H9 (cell line): ENCODE measurements around the gene CCDC138. TPM values are rescaled to one million over a fixed set of nuclear protein-coding genes. Genes with fewer than 3 reads are reported as not detected.

Source experiments
- DNase-seq: peaks from one replicate; pipeline ENCODE4 v3.0.0-alpha.2; 2017
- H2AFZ ChIP-seq: one replicate; pipeline ENCODE4 v1.6.1; 2013; ENCODE audit warnings: mild to moderate bottlenecking, low read length, control low read depth, moderate library complexity
- H2AK5ac ChIP-seq: 2 replicates; pipeline ENCODE4 v1.6.1; 2013; ENCODE audit warnings: low read length, control low read depth, mixed read lengths; ENCODE audit not compliant: insufficient read length
- H2BK120ac ChIP-seq: one replicate; pipeline ENCODE4 v1.6.1; 2013; ENCODE audit warnings: low read depth, mild to moderate bottlenecking, low read length, control low read depth, inconsistent platforms; ENCODE audit not compliant: poor library complexity, severe bottlenecking
- H2BK12ac ChIP-seq: 2 replicates; pipeline ENCODE4 v1.6.1; 2013; ENCODE audit warnings: low read length, control low read depth, mixed read lengths, low read depth; ENCODE audit not compliant: insufficient read length
- H2BK15ac ChIP-seq: 2 replicates; pipeline ENCODE4 v1.6.1; 2013; ENCODE audit warnings: low read depth, low read length, control low read depth
- H2BK20ac ChIP-seq: one replicate; pipeline ENCODE4 v1.6.1; 2013; ENCODE audit warnings: low read depth, mild to moderate bottlenecking, low read length, control low read depth, inconsistent platforms; ENCODE audit not compliant: poor library complexity, severe bottlenecking
- H2BK5ac ChIP-seq: 2 replicates; pipeline ENCODE4 v1.6.1; 2013; ENCODE audit warnings: low read length, control low read depth, mixed read lengths; ENCODE audit not compliant: insufficient read length
- H3K14ac ChIP-seq: 2 replicates; pipeline ENCODE4 v1.6.1; 2013; ENCODE audit warnings: low read length, control low read depth; ENCODE audit not compliant: insufficient read depth
- H3K18ac ChIP-seq: 2 replicates; pipeline ENCODE4 v1.6.1; 2013; ENCODE audit warnings: low read depth, mild to moderate bottlenecking, mixed read lengths, low read length, control low read depth; ENCODE audit not compliant: insufficient read length
- H3K23ac ChIP-seq: 2 replicates; pipeline ENCODE4 v1.6.1; 2013; ENCODE audit warnings: low read length, control low read depth, mixed read lengths, low read depth; ENCODE audit not compliant: insufficient read length
- H3K23me2 ChIP-seq: 2 replicates; pipeline ENCODE4 v1.6.1; 2013; ENCODE audit warnings: low read depth, mild to moderate bottlenecking, mixed read lengths, low read length, control low read depth; ENCODE audit not compliant: insufficient read length, poor library complexity, severe bottlenecking
- H3K27ac ChIP-seq: 2 replicates; pipeline ENCODE4 v1.5.1; 2013; ENCODE audit warnings: low read length, control low read depth, mixed read lengths, low read depth; ENCODE audit not compliant: insufficient read length
- H3K27me3 ChIP-seq: 2 replicates; pipeline ENCODE4 v1.6.1; 2013; ENCODE audit warnings: low read length, control low read depth, inconsistent platforms; ENCODE audit not compliant: insufficient read depth
- H3K4ac ChIP-seq: 2 replicates; pipeline ENCODE4 v1.6.1; 2013; ENCODE audit warnings: low read depth, mild to moderate bottlenecking, control low read depth, inconsistent platforms, low read length, moderate library complexity
- H3K4me1 ChIP-seq: 2 replicates; pipeline ENCODE4 v1.6.1; 2013; ENCODE audit warnings: low read length, control low read depth, inconsistent platforms; ENCODE audit not compliant: insufficient read depth
- H3K4me2 ChIP-seq: 2 replicates; pipeline ENCODE4 v1.6.1; 2013; ENCODE audit warnings: low read length, control low read depth, mixed read lengths; ENCODE audit not compliant: insufficient read length, insufficient read depth
- H3K56ac ChIP-seq: 2 replicates; pipeline ENCODE4 v1.6.1; 2013; ENCODE audit warnings: low read depth, mild to moderate bottlenecking, mixed read lengths, low read length, control low read depth; ENCODE audit not compliant: insufficient read length
- H3K79me1 ChIP-seq: 2 replicates; pipeline ENCODE4 v1.6.1; 2013; ENCODE audit warnings: low read depth, mild to moderate bottlenecking, moderate library complexity, low read length, control low read depth, inconsistent platforms; ENCODE audit not compliant: insufficient read depth, poor library complexity, severe bottlenecking
- H3K79me2 ChIP-seq: 2 replicates; pipeline ENCODE4 v1.6.1; 2013; ENCODE audit warnings: low read length, control low read depth, inconsistent platforms; ENCODE audit not compliant: insufficient read depth
- H3K9ac ChIP-seq: 2 replicates; pipeline ENCODE4 v1.6.1; 2013; ENCODE audit warnings: low read length, control low read depth, mixed read lengths; ENCODE audit not compliant: insufficient read length; ENCODE audit errors: extremely low read depth
- H3K9me3 ChIP-seq: one replicate; pipeline ENCODE4 v1.6.1; 2013; ENCODE audit warnings: low read depth, low read length, inconsistent platforms; ENCODE audit not compliant: control insufficient read depth
- H3T11ph ChIP-seq: one replicate; pipeline ENCODE4 v1.6.1; 2013; ENCODE audit warnings: mild to moderate bottlenecking, low read length, control low read depth, inconsistent platforms
- H4K20me1 ChIP-seq: one replicate; pipeline ENCODE4 v1.6.1; 2013; ENCODE audit not compliant: control insufficient read depth, insufficient read length, insufficient read depth
- H4K5ac ChIP-seq: 2 replicates; pipeline ENCODE4 v1.6.1; 2013; ENCODE audit warnings: low read depth, mild to moderate bottlenecking, mixed read lengths, low read length, control low read depth; ENCODE audit not compliant: insufficient read length
- H4K8ac ChIP-seq: replicated peaks from 2 replicates; pipeline ENCODE4 v1.6.1; 2013; ENCODE audit warnings: low read length, control low read depth, mixed read lengths, low read depth; ENCODE audit not compliant: insufficient read length
- H4K91ac ChIP-seq: 2 replicates; pipeline ENCODE4 v1.6.1; 2013; ENCODE audit warnings: low read depth, mild to moderate bottlenecking, moderate library complexity, mixed read lengths, low read length, control low read depth; ENCODE audit not compliant: insufficient read length
- H3K27ac Mint-ChIP-seq, 3 experiments: 2 replicates in 2 of 3; 3 replicates in 1 of 3; pipeline ENCODE4 v1.8.0; 2020 to 2021; ENCODE audit warnings: mixed read lengths in 3 of 3, mild to moderate bottlenecking in 1 of 3, moderate library complexity in 1 of 3
- H3K27me3 Mint-ChIP-seq: 2 replicates; pipeline ENCODE4 v1.8.0; 2021; ENCODE audit warnings: low read depth, mild to moderate bottlenecking, moderate library complexity, mixed read lengths
- H3K36me3 Mint-ChIP-seq, 3 experiments: 2 replicates in 2 of 3; 3 replicates in 1 of 3; pipeline ENCODE4 v1.8.0; 2020 to 2021; ENCODE audit warnings: low read depth in 3 of 3, mixed read lengths in 3 of 3; ENCODE audit not compliant: insufficient read depth in 1 of 3
- H3K4me1 Mint-ChIP-seq, 2 experiments: 2 replicates each; pipeline ENCODE4 v1.8.0; 2020; ENCODE audit warnings: mixed read lengths in 2 of 2
- H3K4me3 Mint-ChIP-seq, 2 experiments: 2 replicates in 1 of 2; 3 replicates in 1 of 2; pipeline ENCODE4 v1.8.0; 2020 to 2021; ENCODE audit warnings: mild to moderate bottlenecking in 2 of 2, mixed read lengths in 2 of 2, moderate library complexity in 1 of 2
- H3K9me3 Mint-ChIP-seq, 2 experiments: 2 replicates in 1 of 2; 3 replicates in 1 of 2; pipeline ENCODE4 v1.8.0; 2020; ENCODE audit warnings: mild to moderate bottlenecking in 2 of 2, mixed read lengths in 2 of 2, moderate library complexity in 1 of 2
- CTCF ChIP-seq: fragments of 200-600 bp; sonication (generic); conservative IDR thresholded peaks from 3 replicates; pipeline ENCODE4 v1.8.0; 2021; ENCODE audit warnings: antibody characterized with exemption, mild to moderate bottlenecking
- WGBS: extraction: QIAGEN DNeasy Blood & Tissue Kit; methylation state at CpG from one replicate; pipeline ENCODE4 v1.1.7; 2013; ENCODE audit warnings: missing lambda C conversion rate, low lambda C conversion rate, mixed read lengths; ENCODE audit not compliant: insufficient read length; ENCODE audit errors: extremely low coverage; 5-methylcytosine and 5-hydroxymethylcytosine counted together
- total RNA-seq: library from RNA; stranded (reverse); gene quantifications from 2 replicates; pipeline ENCODE4 v1.2.1, GENCODE V29; 2021

The CCDC138 gene
- total RNA-seq, 1 experiment from 2014 or later = 32.7 TPM

GRCh38 chr2:108847000-108847399 is 60.4 kb downstream of the CCDC138 start:
- H3K23ac ChIP-seq = no peak overlapping the region
- no peaks in the 10 kb centered on the region for H3K23me2 ChIP-seq
- H3K27me3 ChIP-seq = no peaks in the 10 kb centered on the region
- H2BK5ac ChIP-seq = no peak overlapping the region
- no peak overlapping the region for H3K27ac Mint-ChIP-seq
- no peak overlapping the region for H3T11ph ChIP-seq
- no peak overlapping the region for H4K8ac ChIP-seq
- no peaks in the 10 kb centered on the region for H3K9me3 ChIP-seq
- H3K14ac ChIP-seq = no peak overlapping the region
- no peak overlapping the region for H2AK5ac ChIP-seq
- H3K79me1 ChIP-seq = no peaks in the 10 kb centered on the region
- no peak for TF ChIP-seq CTCF
- no peak overlapping the region for H3K4me2 ChIP-seq
- H2BK15ac ChIP-seq = no peak overlapping the region
- H2BK120ac ChIP-seq = no peak overlapping the region
- H3K27me3 Mint-ChIP-seq = no peaks in the 10 kb centered on the region
- H3K9ac ChIP-seq = no peak overlapping the region
- H3K36me3 Mint-ChIP-seq = peaks cover 28 to 66% (median 45%) of the 10 kb centered on the region in 3 experiments; a peak in 6 of 7 replicates
- H3K56ac ChIP-seq = no peak overlapping the region
- H3K4me1 Mint-ChIP-seq = peaks cover 0 to 7% of the 10 kb centered on the region in 2 experiments; a peak in 1 of 4 replicates
- no peak overlapping the region for H2BK12ac ChIP-seq
- no peak overlapping the region for H4K5ac ChIP-seq
- no peak overlapping the region for H3K4me3 Mint-ChIP-seq
- no peaks in the 10 kb centered on the region for H3K9me3 Mint-ChIP-seq
- no peak overlapping the region for H3K4ac ChIP-seq
- no peak overlapping the region for H4K91ac ChIP-seq
- H2AFZ ChIP-seq = no peak overlapping the region
- no peak for DNase-seq
- H3K27ac ChIP-seq = no peak overlapping the region
- H3K79me2 ChIP-seq = no peaks in the 10 kb centered on the region
- WGBS = no CpG with 5 or more reads among the region's 1 CpG
- no peaks in the 10 kb centered on the region for H3K4me1 ChIP-seq
- no peak overlapping the region for H2BK20ac ChIP-seq
- no peak overlapping the region for H3K18ac ChIP-seq
- no peaks in the 10 kb centered on the region for H4K20me1 ChIP-seq
